ENCODE results near the gene TUBG2. TPM values are rescaled to one million over a fixed set of nuclear protein-coding genes. Genes with fewer than 3 reads are reported as not detected.
A peak's percentile ranks its signal among the peaks of the same experiment; 100 is the strongest.

TUBG2 gene
- total RNA-seq, 2 donors from 2014 or later = 7.5 to 15.7 TPM

DNA sequence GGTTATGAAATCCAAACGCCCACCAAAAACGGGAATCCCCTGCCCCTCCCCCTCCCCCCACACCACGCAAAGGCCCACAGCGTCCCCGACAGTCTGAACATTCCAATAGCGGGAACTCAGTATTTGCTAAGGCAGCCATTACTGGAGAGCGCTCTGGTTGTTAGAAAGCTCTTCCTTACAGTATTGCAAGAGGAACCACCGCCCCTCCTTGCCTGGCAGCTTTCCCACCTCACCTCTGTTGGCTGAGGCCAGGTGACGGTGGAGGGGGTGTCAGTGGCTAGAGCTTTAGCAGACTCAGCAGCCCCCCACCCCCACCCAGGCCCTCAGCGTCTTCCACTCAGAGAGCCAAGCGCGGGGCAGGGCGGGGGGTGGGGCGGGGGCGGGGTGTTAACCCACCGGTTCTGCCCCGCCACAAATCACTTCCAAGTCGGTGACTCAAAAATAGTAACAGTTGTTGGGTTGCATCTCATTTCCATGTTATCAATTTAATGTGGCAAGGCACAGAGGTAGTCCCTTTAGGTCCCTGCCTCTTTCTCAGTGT, 19.9 kb downstream of the TUBG2 start:
- peak overlapping the region; percentile 87 for H3K4me3 Mint-ChIP-seq

DNA sequence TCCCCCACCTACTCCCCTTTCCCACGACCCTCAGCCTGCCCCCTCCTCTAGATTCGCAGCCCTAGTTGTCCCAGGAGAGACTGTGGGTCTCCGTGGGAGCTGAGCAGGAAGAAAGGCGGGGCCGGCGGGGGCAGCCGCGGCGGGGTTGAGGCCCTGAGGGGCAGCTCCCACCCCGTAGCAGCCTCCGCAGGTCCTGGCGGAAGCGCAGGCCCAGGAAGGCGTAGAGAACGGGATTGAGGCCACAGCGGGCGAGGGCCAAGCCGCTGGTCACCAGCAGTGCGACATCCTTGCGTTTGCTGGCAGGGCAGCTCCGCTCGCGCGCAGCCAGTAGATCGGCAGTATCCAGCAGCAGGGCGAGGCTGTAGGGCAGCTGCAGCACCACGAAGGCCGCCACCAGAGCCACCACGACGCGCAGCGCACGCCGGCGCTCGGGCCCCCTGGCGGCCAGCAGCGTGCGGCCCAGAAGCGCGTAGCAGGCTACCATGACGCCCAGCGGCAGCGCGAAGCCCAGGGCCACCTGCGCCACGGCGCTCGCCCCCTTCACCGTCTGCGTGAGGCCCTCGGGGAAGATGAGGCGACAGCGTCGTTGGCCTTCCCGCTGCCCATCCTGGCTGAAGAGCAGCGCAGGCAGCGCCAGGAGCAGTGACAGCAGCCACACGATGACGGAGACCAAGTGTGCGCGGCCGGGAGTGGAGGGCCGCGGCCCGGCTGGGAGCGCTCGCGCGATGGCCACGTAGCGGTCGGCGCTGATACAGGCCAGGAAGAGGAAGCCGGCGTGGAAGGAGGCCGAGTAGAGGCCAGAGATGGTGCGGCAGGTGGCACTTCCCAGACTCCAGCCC, 20.6 kb downstream of the TUBG2 start:
- Mint-ChIP-seq H3K27me3 (peaks cover 21% of the 10 kb centered on the region), H3K4me3 (peak overlapping the region; percentile 87), H3K9me3 (no peaks in the 10 kb centered on the region), H3K36me3 (ENCODE audit: low read depth) (no peaks in the 10 kb centered on the region), H3K4me1 (peaks cover 21% of the 10 kb centered on the region), H3K27ac (no peak overlapping the region)
- ATAC-seq (replicated peaks) = peak; percentile 52

More for the DNA sequence above, 19.9 kb downstream of the TUBG2 start:
- Mint-ChIP-seq H3K27ac (peak overlapping the region; percentile 59), H3K27me3 (peaks cover 27% of the 10 kb centered on the region), H3K36me3 (ENCODE audit: low read depth) (no peaks in the 10 kb centered on the region), H3K9me3 (no peaks in the 10 kb centered on the region), H3K4me1 (peaks cover 21% of the 10 kb centered on the region)
- peak; percentile 20 for ATAC-seq (replicated peaks)

DNA sequence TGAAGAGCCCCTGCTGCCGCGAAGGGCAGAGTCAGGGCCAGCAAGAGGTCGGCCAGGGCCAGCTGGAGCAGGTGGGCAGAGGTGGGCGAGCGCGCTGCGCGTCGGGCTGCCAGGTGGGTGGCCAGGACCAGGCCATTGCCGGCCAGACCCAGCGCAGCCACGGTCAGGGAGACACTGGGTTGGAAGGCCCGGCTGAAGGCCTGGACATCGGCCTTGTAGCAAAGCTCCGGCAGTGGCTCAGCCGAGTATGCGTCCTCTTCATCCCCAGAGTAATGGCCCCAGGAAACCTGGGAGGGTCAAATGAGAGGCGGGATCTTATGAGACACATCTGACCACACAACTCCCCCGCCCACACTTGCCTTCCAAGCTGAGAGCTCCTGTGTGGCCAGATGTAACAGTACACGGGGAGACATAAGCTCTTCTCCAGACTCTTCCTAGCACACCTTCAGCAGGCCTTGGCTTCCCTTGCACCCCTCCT, 21.3 kb downstream of the TUBG2 start:
- peaks cover 18% of the 10 kb centered on the region for H3K27me3 Mint-ChIP-seq
- peak overlapping the region; percentile 87 for H3K4me3 Mint-ChIP-seq
- peaks cover 21% of the 10 kb centered on the region for H3K4me1 Mint-ChIP-seq

DNA sequence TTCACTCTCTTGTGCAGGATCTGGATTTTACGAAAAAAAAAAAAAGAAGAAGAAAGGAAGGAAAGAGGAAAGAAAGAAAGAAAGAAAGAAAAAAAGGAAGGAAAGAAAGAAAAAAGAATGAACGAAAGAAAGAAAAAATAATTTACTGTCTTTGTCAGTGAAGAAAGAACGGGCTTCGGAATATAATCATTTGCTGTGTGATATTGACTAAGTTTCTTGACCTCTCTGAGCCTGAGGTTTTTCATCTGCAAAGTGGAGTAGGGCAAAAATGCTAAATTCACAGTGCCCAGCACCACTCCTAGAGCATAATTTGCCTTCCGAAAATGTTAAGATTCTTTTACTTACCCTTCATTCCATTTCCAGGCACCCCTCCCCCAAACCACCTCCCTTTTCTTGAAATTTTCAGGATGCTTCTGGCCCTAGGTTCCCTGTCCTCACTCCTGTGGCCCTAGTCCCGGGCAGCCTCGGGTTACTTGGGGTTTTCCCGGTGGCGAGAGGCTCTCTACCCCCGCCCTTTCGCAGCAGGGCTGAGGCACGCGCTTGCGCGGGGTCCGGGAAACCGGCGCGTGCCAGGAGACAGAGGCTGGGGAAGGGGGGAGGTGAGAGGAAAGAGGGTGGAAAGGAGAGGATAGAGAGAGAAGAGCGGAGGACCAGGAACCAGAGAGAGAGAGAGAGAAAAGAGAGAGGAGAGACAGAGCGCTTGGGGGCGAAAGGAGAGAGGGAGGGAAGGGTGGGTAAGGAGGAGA, 23.1 kb downstream of the TUBG2 start, which contains the start of gene CNTNAP1:
Gene CNTNAP1 (plus strand): TSS at position 556 of the 746 bp plus-strand sequence. CDS start 299 bp downstream, outside the sequence.
- ATAC-seq (replicated peaks) = peak; percentile 15
- Mint-ChIP-seq H3K4me1 (peaks cover 21% of the 10 kb centered on the region), H3K4me3 (peak within 1 kb of the TSS; percentile 87)

More for the DNA sequence above, 21.3 kb downstream of the TUBG2 start:
- Mint-ChIP-seq H3K9me3 (no peaks in the 10 kb centered on the region), H3K36me3 (ENCODE audit: low read depth) (no peaks in the 10 kb centered on the region), H3K27ac (no peak overlapping the region)
- no peak for ATAC-seq (replicated peaks)

DNA sequence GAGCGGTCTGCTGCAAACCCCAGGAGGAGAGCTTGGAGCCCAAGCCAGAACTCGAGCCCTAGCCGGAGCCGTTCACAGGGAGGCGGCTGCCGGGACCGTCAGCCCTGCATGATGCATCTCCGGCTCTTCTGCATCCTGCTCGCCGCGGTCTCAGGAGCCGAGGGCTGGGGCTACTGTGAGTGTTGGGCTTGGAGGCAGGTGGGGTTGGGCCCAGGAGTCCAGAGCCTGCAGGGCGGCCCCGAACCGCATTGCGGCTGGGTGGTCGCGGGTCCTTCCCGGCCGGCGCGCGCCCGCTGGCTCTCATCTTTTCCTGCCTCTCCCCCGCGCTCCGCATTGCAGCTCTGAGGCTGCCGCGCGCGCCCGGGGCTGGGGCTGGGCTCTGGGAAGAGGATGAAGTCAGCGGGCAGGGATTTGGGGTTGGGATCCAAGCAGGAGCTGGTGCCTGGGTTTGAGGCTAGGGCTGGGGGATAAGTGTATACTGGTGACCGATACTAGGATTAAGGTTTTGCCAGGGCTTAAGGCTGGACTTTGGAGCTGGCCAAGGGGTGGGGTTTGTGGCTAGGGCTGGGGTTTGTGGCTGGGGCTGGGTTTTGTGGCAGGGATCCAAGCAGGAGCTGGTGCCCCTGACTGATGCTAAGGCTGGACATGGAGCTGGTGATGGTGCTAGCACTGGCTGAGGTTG, 23.8 kb downstream of the TUBG2 start:
- H3K4me1 Mint-ChIP-seq = peaks cover 21% of the 10 kb centered on the region
- no peaks in the 10 kb centered on the region for H3K9me3 Mint-ChIP-seq
- no peaks in the 10 kb centered on the region for H3K36me3 Mint-ChIP-seq (ENCODE audit: low read depth)
- peaks cover 14% of the 10 kb centered on the region for H3K27me3 Mint-ChIP-seq
- peak overlapping the region; percentile 87 for H3K4me3 Mint-ChIP-seq
- no peak overlapping the region for H3K27ac Mint-ChIP-seq
- peak; percentile 15 for ATAC-seq (replicated peaks)

More for the DNA sequence above, 23.1 kb downstream of the TUBG2 start, which contains the start of gene CNTNAP1:
- H3K27ac Mint-ChIP-seq = peak within 1 kb of the TSS; percentile 38
- H3K36me3 Mint-ChIP-seq (ENCODE audit: low read depth) = no peaks in the 10 kb centered on the region
- peaks cover 14% of the 10 kb centered on the region for H3K27me3 Mint-ChIP-seq
- no peaks in the 10 kb centered on the region for H3K9me3 Mint-ChIP-seq

DNA sequence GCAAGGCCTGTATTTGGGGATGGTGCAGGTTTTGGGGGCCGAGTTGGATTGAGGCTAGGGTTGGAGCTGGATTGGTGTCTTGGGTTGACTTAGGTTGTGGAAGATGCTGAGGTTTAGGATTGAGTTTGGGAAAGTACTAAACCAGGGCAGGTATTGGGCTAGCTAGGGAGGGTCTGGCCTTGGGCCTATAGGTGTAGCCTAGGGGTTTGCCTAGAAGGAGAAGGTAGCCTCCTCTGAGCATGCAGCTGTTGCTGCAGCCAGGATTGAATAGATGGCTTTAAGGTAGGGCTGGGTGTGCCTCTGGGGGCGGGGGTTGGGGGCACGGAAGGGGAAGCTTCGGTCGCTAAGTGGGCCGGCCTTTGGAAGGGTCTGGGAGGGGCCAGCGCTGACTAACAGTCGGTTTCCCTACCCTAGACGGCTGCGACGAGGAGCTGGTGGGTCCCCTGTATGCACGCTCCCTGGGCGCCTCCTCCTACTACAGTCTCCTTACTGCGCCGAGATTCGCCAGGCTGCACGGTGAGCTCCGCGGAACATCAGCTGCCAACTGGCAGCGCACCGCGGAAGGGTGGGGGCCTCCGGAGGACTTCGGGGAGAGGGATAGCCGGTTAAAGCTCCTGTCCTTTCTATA, 24.4 kb downstream of the TUBG2 start:
- H3K9me3 Mint-ChIP-seq = no peaks in the 10 kb centered on the region
- peaks cover 18% of the 10 kb centered on the region for H3K4me1 Mint-ChIP-seq
- no peak overlapping the region for H3K27ac Mint-ChIP-seq
- ATAC-seq (replicated peaks) = no peak
- peak overlapping the region; percentile 87 for H3K4me3 Mint-ChIP-seq
- peaks cover 14% of the 10 kb centered on the region for H3K27me3 Mint-ChIP-seq
- no peaks in the 10 kb centered on the region for H3K36me3 Mint-ChIP-seq (ENCODE audit: low read depth)

DNA sequence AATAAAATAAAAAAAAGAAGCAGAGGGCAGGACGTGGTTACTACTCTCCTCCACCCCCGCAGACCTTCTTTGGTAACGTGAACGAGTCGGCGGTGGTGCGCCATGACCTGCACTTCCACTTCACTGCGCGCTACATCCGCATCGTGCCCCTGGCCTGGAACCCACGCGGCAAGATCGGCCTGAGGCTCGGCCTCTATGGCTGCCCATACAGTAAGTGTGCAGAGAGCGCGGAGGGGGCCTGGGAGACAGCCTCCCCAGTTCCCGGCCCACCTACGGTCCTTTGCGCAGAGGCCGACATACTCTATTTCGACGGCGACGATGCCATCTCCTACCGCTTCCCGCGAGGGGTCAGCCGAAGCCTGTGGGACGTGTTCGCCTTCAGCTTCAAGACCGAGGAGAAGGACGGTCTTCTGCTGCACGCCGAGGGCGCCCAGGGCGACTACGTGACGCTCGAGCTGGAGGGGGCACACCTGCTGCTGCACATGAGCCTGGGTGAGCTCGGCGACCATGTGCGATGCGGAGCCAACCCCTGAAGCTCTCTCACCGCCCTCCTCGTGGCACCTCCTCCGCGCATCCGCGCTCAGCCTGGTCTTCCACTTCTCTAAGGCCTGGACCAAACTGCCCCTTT, 26.0 kb downstream of the TUBG2 start:
- Mint-ChIP-seq H3K9me3 (no peaks in the 10 kb centered on the region), H3K27ac (no peak overlapping the region), H3K27me3 (peaks cover 14% of the 10 kb centered on the region), H3K4me1 (peaks cover 17% of the 10 kb centered on the region), H3K36me3 (ENCODE audit: low read depth) (no peaks in the 10 kb centered on the region), H3K4me3 (no peak overlapping the region)
- ATAC-seq (replicated peaks) = no peak

DNA sequence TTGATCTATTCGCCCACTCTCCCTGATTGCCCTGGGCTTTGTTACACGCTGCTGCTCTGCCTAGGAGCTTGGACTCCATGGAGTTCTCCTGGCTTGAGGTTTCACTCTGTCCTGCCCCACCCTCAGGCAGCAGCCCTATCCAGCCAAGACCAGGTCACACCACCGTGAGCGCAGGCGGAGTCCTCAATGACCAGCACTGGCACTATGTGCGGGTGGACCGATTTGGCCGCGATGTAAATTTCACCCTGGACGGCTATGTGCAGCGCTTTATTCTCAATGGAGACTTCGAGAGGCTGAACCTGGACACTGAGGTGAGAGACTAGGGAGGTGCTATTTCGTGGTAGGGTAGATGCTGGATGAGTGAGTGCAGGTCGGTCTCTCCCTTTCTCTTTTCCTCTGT, 26.7 kb downstream of the TUBG2 start:
- Mint-ChIP-seq H3K27me3 (peaks cover 11% of the 10 kb centered on the region), H3K9me3 (no peaks in the 10 kb centered on the region), H3K4me1 (peaks cover 17% of the 10 kb centered on the region), H3K4me3 (no peak overlapping the region), H3K27ac (no peak overlapping the region), H3K36me3 (ENCODE audit: low read depth) (no peaks in the 10 kb centered on the region)
- no peak for ATAC-seq (replicated peaks)

DNA sequence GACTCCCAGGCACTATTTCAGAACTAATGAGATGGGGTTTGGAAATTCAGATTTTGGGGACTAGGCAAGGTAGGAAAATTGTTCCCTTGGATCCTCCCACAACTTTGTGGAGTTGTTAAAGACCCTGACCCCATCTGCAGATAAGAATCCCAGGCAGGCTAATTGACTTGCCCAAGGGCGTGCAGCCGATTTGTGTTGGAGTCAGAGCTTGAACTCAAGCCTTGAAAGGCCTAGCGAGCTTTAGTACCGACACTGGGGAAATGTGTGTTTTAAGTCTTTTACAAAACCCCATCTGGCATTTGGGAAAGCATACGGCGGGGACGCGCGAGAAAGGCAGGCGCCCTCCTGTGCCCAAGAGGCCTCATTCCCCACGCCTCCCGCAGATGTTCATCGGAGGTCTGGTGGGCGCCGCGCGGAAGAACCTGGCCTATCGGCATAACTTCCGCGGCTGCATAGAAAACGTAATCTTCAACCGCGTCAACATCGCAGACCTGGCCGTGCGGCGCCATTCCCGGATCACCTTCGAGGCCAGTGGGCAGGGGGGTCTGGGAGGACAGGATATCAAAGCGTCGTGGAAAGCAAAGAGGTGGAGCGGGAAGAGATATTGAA, 27.5 kb downstream of the TUBG2 start:
- H3K27me3 Mint-ChIP-seq = peaks cover 8% of the 10 kb centered on the region
- no peak overlapping the region for H3K4me3 Mint-ChIP-seq
- H3K27ac Mint-ChIP-seq = no peak overlapping the region
- no peak for ATAC-seq (replicated peaks)
- H3K9me3 Mint-ChIP-seq = no peaks in the 10 kb centered on the region
- no peaks in the 10 kb centered on the region for H3K36me3 Mint-ChIP-seq (ENCODE audit: low read depth)
- peaks cover 12% of the 10 kb centered on the region for H3K4me1 Mint-ChIP-seq

DNA sequence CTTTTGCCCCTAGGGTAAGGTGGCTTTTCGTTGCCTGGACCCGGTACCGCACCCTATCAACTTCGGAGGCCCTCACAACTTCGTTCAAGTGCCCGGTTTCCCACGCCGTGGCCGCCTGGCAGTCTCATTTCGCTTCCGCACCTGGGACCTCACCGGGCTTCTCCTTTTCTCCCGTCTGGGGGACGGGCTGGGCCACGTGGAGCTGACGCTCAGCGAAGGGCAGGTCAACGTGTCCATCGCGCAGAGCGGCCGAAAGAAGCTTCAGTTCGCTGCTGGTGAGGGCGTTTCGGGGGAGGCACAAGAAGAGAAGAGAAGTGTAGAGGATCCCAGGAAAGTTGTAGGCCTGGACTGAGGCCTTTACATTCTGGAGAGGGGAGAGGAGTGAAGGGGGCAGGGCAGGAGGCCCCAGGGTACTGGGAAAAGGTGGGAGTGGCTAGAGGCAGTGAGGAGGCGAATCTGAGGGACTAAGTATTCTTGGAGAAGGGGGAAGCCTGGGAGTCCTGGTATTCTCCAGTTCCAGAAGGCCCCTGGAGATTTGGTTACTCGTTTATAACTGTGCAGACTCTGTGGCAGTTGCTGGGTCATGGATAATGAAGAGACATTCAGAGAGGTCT, 28.7 kb downstream of the TUBG2 start:
- Mint-ChIP-seq H3K9me3 (no peaks in the 10 kb centered on the region), H3K27me3 (peaks cover 8% of the 10 kb centered on the region), H3K4me3 (no peak overlapping the region), H3K27ac (no peak overlapping the region), H3K36me3 (ENCODE audit: low read depth) (no peaks in the 10 kb centered on the region), H3K4me1 (peaks cover 5% of the 10 kb centered on the region)
- ATAC-seq (replicated peaks) = no peak

DNA sequence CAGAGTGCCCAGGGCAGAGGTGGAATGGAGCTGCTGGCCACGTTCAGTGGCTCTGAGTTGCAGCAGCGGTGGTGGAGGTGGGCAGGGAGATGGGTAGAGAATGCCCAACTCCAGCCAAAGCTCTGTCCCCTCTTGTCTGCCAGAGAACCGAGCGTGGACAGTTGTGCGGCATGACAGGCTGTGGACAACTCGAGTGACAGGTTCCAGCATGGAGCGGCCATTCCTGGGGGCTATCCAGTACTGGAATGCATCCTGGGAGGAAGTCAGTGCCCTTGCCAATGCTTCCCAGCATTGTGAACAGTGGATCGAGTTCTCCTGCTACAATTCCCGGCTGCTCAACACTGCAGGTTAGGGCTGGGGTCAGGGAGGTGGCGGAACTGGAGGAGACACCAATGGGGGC, 31.5 kb downstream of the TUBG2 start:
- no peak overlapping the region for H3K4me3 Mint-ChIP-seq
- no peaks in the 10 kb centered on the region for H3K27me3 Mint-ChIP-seq
- no peaks in the 10 kb centered on the region for H3K36me3 Mint-ChIP-seq (ENCODE audit: low read depth)
- no peak for ATAC-seq (replicated peaks)
- H3K9me3 Mint-ChIP-seq = no peaks in the 10 kb centered on the region
- H3K4me1 Mint-ChIP-seq = no peaks in the 10 kb centered on the region
- H3K27ac Mint-ChIP-seq = no peak overlapping the region

DNA sequence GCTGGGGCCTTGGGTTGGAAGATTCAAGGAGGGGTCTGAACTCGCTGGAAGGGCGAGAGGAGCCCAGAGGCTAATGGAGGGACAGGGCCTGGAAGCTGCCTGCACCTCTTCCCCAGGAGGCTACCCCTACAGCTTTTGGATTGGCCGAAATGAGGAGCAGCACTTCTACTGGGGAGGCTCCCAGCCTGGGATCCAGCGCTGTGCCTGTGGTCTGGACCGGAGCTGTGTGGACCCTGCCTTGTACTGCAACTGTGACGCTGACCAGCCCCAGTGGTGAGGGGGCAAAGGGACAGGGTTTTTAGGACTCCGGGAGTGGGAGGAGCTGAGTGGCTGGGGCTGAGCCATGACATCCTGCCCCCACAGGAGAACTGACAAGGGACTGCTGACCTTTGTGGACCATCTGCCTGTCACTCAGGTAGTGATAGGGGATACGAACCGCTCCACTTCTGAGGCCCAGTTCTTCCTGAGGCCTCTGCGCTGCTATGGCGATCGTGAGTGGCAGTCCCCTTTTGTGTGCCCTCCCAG, 32.0 kb downstream of the TUBG2 start:
- H3K4me1 Mint-ChIP-seq = no peaks in the 10 kb centered on the region
- H3K27me3 Mint-ChIP-seq = no peaks in the 10 kb centered on the region
- H3K36me3 Mint-ChIP-seq (ENCODE audit: low read depth) = peaks cover 4% of the 10 kb centered on the region
- no peak overlapping the region for H3K4me3 Mint-ChIP-seq
- H3K27ac Mint-ChIP-seq = no peak overlapping the region
- ATAC-seq (replicated peaks) = no peak
- H3K9me3 Mint-ChIP-seq = no peaks in the 10 kb centered on the region
